ENCODE results near the gene ADPGK.
"Not testable (repeated sequence)": the region's sequence is repeated elsewhere in the genome, so short reads cannot be mapped to it uniquely, and the experiment has no call there.

The ADPGK gene

DNA sequence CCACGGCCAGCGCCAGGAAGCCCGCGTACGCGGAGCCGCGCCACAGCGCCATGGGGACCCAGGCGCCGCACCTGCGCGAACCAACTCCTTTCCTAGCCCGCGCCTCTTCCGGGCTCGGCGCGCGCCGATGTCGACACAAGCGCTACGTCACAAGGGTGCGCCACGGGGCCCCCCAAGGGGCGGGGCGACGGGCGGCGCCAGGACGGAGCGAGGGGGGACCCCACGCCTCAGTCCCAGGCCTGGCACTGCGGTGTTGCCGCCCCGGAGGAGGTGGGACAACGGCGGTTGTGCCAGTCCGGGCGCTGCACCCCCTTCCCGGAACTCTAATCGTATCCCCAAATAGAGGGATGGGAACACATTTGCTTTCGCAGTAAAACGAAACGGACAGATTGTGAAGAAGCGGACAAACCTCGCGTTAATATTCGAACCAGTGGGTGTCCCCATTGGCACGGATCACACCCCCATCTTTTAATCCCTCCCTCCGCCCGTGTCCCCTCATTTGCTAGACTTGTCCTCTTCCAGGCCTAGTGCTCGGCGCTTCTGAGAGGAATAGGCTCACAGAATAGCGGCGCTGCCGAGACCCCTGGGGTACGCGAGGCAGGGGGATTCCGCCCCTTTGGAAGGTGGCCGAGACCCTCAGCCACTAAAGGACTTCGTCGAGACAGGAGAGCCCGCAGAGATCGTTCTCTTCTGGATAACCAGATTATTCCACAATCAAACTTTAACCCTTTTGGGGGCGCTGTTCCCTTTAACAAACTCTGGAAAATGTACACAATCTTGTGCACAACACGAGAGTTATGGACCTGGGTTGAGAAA is at the start of gene ADPGK:
ADPGK (minus strand) TSS at position 119 of the 816 bp plus-strand sequence; CDS start at position 52, 67 bp downstream.
- in situ Hi-C loops (cut with MboI; ENCODE audit: low sequenced_read_pairs) = no loop called here

DNA sequence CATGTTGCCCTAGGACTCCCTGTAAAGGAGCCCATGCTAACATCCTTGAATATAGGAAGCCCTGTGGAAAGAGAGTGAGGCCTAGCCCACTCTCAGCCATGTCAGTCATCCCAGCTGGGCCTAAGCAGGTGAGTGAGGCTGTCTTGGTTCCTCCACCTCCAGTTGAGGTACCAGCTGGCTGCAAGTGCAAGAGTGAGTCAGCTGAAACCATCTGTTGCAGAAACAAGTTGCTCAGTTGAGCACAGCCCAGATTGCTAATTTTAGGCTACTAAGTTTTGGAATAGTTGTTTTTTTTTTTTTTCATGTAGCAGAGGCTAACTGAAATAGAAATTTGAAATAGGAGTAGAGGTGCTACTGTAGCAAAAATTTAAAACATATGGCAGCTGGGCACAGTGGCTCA is 43.7 kb upstream of the ADPGK start:
- in situ Hi-C loops (cut with MboI; ENCODE audit: low sequenced_read_pairs) = no loop called here

DNA sequence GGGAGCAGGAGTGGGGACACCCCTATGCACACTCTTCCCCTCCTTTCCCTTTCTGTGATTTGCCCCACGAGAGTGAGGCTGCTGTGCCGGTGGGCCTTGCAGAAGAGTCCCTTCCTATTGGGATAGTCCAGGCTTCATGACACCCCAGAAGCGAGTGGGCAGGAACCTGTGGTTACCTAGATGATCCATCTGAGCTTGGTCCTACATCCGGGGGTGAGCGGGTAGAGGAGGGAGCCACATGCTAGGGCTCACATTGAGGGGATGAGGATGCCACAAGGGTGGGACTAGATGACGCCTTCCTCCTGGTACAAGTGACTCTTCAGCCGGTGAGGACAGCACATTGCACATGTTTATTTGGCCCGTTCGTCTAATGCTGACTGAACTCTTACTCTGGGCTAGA is 43.1 kb upstream of the ADPGK start:
- in situ Hi-C loops (cut with MboI; ENCODE audit: low sequenced_read_pairs) = no loop called here

DNA sequence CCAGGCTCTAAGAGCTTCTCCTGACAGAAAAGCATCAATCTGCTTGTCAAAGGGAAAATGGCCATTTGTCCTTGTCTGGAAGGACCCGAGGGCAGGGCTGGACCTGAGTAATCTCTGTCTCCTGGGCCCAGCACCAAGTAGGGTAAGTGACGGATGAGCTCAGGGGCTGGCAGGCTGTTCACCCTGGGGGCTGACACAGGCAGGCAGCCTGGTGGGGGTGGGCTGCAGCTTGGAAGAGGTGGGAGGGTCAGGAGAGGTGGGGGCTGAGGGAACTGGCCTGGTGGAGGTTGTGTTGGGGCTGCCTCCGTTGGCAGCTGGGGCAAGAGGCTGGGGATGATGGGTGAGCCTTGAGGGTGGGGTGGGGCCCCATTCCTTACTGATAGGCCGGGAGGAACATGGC is 42.3 kb upstream of the ADPGK start:
- in situ Hi-C loops (cut with MboI; ENCODE audit: low sequenced_read_pairs) = no loop called here

DNA sequence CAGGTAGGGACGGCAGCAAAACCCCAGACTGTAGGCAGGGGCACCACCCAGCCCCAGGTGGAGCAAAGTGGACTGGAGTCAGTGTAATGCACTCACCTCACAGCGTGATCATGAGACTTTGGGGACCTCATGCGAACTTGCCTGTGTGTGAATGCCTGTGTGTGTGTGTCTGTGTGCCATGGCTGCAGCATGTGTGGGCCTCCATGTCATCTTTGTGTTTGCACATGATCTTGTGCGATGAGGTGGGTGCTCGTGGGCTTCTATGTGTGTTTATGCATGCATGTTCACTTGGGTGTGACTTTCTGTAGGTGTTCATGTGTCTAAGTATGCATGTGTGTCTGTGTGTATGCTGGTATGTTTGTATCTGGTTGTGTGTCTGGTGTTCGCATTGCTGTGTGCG is 41.2 kb upstream of the ADPGK start:
- in situ Hi-C loops (cut with MboI; ENCODE audit: low sequenced_read_pairs) = no loop called here

DNA sequence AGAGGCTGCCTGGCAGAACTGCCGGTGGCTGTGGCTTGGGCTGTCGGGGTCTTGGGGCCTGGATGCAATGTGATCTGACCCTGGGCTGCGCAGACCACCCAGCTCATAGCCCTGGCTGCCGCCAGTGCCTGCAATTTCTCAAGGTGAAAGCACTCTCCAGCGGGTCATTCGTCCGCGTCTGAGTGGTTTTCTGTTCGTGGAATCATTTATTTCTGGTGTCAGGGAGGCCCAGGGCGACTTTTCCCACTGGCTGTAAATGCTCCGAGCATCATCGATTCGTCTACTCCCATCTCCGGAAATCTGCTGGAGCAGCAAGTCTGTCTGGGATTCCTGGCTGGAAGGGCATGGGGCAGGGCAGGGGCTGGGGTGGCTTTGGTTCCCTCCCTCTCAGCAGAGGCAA is 40.6 kb upstream of the ADPGK start:
- in situ Hi-C loops (cut with MboI; ENCODE audit: low sequenced_read_pairs) = no loop called here

DNA sequence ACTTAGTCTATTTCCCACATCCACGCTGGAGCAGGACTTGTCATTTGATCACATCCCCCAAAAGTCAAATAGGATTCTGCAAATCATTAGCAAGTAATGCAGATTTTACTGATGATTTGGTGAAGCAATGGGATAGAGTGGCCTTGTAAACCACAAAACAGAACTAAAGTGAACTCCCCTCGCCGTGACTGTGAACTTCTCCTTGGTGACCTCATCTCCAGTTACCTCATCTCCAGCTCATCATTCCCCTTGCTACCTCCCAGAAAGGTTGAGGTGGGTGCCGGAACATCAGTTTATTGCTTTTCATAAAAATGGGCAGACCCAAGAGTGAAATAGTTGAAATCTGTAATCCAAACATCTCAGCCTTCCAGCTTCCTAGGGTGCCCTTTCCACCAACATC is 36.7 kb upstream of the ADPGK start:
- in situ Hi-C loops (cut with MboI; ENCODE audit: low sequenced_read_pairs) = no loop called here

DNA sequence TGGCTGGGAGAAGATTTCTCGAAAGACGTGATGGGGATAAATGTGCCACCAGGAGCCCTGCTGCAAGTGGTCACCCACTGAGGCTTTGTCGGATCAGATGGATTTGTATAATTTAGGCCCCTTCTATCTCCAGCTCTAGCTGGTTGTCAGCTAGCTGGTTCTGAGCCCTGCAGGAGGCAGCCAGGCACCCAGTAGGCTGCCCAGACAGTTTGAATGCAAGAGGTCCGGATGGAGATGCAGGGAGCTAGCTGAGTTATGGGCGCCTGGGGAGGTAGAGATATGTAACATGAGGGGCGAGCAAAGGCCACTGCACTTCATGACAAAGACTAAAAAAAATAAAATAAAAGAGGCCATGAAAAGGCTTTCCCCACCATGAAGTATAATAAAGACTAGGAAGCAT is 35.1 kb upstream of the ADPGK start:
- in situ Hi-C loops (cut with MboI; ENCODE audit: low sequenced_read_pairs) = no loop called here

DNA sequence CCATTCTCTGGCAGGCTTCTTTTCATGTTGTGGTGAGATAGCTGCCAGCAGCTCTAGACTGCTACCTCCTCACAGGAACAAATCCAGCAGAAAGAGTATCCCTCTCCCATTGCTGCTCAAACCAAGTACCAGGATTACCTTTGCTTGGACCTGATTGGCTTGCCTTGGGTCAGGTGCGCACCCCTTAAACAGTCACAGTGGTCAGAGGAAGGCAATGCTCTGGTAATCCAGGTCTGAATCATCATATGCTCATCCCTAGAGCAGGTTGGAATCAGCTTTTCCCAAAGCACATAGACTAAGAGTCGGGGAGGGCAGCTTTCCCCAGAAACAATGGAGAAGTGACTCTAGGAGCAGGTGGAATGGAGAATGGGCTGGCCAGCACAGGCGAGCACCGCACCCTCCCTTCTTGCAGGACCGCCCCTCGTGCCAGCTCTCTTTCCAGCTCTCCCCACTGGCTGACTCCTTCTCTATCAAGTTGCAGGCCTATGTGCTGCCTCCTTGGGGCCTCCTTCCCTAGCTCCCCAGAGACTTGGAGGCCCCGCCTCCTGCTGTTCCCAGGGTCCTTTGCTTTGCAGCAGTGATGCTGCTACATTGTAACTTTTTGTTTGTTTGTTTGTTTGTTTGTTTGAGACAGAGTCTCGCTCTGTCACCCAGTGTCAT is 29.9 kb upstream of the ADPGK start:
- in situ Hi-C loops (cut with MboI; ENCODE audit: low sequenced_read_pairs) = no loop called here

DNA sequence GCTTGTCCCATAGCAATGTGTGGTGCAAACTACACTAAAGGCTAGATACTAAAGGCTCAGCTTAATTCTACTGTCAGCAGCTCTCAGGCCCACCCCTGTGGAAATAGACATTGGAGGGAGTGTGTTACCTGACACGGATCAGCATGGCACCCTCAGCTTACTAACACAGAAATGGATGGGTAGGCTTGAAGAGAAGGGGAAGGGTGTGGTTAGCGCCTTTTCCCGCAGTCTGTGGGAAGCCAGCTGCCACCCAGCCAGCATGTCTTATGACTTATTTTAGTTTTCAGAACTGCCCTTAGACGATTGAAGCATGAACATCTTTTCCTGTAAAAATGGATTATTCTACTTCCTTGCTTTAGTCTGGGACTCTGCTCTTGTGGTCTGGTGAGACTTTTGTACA is 25.8 kb upstream of the ADPGK start:
- in situ Hi-C loops (cut with MboI; ENCODE audit: low sequenced_read_pairs) = no loop called here

DNA sequence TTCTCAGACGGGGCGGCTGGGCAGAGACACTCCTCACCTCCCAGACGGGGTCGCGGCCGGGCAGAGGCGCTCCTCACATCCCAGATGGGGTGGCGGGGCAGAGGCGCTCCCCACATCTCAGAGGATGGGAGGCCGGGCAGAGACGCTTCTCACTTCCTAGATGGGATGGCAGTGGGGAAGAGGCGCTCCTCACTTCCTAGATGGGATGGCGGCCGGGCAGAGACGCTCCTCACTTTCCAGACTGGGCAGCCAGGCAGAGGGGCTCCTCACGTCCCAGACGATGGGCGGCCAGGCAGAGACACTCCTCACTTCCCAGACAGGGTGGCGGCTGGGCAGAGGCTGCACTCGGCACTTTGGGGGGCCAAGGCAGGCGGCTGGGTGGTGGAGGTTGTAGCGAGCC is 23.8 kb upstream of the ADPGK start:
- in situ Hi-C loops (cut with MboI; ENCODE audit: low sequenced_read_pairs) = not testable (repeated sequence)

DNA sequence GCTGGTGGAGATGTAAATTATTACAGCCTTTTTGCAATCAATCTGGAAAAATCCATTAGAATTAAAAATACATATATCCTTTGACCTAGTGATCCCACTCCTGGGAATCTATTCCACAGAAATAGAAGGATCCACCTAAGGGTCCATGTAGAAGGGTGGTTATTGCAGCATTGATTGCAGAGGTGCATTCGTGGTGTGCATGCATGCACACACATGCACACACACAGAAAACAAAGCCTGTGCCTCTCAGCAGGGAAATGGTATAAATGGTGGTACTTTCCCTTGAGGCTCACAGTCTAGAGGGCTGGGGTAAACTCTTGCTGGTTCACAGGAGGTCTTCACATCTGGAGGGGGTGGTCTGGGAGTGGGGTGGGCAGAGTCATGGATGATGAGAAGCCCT is 19.4 kb upstream of the ADPGK start:
- in situ Hi-C loops (cut with MboI; ENCODE audit: low sequenced_read_pairs) = no loop called here

DNA sequence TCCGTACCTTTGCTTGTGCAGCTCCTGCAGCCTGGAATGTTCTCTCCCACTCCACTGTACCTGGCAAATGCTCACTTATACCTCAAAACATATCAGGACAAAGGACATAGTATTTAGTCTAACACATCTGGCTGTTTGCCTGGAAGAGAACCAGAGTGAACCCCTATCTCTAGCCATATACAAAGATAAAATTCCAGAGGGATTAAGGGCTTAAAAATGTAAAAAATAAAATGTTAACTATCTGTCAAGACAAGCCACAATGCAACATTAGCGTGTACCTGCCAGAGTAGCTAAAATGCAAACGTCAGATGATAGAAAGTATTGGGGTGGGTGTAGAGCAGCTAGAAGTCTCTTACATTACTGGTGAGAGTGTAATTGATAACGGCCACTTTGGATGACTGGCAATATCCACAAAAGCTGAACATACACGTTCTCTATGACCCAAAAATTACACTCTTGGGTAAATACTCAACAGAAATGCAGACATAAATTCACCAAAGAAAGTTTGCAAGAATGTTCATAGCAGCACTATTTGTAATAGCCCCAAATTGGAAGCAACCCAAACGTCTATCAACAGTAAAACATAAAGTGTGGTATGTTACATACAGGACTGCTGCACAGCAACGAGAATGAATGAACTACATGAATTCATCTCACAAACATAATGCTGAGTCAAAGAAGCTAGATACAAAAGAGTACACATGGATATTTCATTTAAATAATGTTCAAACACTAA is 18.2 kb upstream of the ADPGK start:
- in situ Hi-C loops (cut with MboI; ENCODE audit: low sequenced_read_pairs) = no loop called here

DNA sequence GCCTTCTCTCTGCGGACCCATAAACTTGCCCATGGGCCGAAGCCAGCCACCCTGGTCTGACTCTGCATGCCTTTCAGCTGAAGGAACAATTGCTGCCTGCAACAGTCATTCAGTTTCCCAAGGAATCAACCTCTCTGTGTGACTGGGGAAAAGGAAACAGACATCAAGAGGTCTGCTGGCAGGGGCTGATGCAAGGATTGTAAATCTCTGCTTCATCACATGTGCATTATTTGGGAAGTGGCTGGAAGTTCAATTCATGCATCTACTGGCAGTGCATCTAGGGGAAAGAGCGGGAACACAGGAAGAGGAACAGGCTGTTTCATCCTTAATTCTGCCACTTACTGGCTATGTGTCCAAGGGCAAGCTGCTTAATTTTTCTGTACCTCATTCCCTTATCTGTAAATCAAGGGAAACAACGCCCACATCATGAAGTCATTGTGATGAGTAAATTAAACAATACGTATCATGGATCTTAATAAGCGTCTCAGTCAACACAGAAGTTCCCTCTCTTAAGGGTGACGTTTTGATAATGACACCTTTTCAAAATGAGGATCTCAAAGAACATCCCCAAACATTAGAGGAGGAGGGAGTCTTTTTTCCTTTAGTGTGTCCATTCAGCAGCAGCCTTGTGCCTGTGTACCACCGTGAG is 17.4 kb upstream of the ADPGK start:
- in situ Hi-C loops (cut with MboI; ENCODE audit: low sequenced_read_pairs) = no loop called here

DNA sequence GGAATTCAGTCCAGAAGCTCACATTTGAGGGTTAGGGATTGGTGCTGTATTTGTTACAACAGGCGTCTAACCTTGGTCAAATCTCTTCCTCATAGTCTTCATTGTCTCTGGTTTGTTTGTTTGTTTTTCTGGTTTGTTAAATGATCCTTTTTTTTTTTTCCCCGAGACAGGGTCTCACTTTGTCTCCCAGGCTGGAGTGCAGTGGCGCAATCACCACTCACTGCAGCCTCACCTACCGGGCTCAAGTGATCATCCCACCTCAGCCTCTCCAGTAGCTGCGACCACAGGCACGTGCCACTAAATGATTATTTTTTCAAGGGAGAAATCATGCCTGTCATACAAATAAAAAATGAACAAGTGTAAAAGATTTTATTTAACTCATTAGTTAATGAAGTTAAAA is 14.3 kb upstream of the ADPGK start:
- in situ Hi-C loops (cut with MboI; ENCODE audit: low sequenced_read_pairs) = no loop called here

DNA sequence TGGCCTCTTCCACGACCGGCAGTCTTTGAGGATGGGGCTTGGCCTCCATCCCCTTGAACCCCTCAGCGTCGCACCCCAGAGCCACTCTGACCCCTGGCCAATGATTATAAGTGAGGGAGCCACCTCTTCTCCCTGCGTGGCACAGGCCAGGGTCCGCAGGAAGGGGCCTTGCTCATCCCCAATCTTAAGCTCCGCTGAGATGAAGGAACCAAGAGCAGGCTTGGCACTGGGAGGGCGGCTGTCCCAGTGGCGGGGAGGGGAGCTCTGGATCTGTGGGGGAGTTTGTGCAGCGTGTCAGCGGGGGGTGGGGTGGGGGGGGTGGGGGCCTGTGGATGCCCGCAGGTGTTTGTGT is 13.8 kb upstream of the ADPGK start:
- in situ Hi-C loops (cut with MboI; ENCODE audit: low sequenced_read_pairs) = no loop called here

DNA sequence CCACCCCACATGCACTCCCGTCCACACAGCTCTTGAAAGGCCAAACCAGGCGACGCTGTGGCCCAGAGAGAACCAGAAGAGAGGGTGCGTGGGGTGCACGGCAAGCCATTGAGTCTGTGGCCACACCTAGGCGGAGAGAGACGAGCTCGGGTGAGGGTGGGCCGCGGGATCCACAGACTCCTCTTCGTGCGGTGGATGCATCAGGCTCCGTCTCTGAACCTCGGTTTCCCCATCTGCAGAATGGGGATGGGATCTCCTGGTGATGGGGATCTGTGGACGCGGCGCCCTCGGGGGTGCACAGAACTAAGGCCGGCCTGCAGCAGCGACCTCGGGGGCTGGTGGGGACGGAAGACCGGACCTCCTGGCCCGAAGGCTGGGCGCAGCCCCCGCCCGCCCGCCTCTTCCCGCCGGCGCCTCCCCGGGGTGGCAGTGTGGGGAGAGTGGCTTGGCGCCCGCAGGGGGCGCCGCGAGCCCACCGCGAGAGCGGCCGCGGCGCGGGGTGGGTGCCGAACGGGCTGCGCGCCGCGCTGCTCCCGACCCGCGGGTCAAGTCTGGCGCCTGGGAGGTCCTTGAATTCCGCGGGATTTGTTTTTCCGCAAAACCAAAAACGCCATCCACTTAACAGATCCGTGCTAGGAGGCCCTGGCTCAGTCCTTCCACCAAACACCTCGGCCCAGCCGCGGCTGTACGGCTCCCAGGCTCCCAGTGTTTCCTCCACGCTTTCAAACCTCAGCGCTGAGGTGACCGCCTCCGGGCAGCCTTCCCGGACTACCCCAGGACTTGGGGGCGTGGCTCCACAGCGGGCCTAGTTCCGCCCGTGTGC is 13.2 kb upstream of the ADPGK start:
- in situ Hi-C loops (cut with MboI; ENCODE audit: low sequenced_read_pairs) = no loop called here

DNA sequence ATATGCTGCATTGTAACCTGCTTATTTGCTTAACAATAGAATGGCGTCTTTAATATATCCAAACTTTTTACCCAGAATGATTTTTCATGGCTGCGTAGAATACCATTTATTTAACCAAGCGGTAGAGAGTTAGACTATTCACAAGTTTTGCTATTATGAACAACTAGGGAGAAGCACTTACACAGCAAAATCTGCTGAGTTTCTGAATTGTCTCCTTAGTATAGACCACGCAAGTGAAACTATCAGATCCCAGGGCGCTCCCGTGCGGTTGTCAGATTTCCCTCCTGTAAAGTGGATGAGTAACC is 12.6 kb upstream of the ADPGK start:
- in situ Hi-C loops (cut with MboI; ENCODE audit: low sequenced_read_pairs) = no loop called here

DNA sequence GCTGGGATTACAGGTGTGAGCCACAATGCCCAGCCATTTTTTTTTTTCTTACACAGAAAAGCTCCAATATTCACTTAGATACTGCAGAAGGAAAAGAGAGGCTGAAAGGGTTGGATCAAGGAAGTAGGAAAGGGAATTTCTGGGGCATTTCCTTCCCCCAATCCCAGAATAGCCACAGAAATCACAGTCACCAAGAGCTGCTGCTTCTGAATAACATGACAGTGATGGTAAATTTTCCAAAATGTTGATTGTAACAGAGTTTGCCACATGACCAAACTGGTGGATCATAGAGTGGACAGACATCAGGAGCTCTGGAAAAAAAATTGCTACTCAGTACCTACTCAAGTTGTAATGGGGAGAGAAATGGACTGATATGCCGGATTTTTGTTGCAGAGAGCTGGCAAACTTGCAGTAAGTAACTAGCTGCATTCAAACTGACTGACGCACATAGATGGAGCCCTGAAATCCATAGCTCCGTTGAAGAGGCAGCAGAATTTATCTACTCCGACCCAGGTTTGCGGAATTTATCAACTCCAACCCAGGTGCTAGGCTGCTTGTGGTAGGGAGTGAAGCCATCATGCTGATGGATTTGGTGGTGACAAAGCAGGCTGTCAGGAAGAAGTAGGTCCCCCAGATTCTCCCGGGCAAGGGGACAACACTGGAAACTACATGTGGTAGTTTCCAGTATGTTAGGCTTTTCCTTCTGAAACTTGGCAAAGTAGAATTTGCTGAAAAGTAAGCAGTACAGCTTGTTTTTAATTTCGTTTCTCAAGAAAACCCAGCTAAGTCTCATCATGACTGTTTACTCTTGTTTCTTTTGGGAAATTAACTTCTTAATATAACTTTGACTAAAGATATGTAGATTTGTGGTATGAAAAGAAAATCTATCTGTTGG is 10.5 kb upstream of the ADPGK start:
- in situ Hi-C loops (cut with MboI; ENCODE audit: low sequenced_read_pairs) = no loop called here

DNA sequence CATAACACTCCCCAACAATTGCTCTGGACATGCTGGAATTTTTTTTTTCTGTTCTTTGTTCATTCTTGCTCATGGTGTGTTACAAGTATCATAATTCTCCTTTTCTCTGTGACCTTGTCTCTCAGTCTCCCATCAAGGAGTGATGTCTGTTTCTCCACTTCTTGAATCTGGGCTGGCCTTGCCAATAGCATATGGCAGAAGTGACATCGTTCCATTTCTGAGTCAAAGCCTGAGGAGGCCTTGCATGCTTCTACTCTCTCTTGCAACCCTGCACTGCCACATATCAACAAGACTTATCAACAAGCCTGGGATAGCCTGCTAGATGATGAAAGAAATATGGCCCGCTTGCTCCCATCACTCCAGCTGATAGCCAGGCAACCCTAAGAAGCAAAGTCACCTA is 8.9 kb upstream of the ADPGK start:
- in situ Hi-C loops (cut with MboI; ENCODE audit: low sequenced_read_pairs) = no loop called here
